ENCODE data around the gene RNF5. TPM values are rescaled to one million over a fixed set of nuclear protein-coding genes. Genes with fewer than 3 reads are reported as not detected.

RNF5 gene
- total RNA-seq, 3 donors from 2014 or later (not counting 1 experiment from before 2014, with no cell fraction given), result 35.1 to 39.2 (median 36.6) TPM

DNA sequence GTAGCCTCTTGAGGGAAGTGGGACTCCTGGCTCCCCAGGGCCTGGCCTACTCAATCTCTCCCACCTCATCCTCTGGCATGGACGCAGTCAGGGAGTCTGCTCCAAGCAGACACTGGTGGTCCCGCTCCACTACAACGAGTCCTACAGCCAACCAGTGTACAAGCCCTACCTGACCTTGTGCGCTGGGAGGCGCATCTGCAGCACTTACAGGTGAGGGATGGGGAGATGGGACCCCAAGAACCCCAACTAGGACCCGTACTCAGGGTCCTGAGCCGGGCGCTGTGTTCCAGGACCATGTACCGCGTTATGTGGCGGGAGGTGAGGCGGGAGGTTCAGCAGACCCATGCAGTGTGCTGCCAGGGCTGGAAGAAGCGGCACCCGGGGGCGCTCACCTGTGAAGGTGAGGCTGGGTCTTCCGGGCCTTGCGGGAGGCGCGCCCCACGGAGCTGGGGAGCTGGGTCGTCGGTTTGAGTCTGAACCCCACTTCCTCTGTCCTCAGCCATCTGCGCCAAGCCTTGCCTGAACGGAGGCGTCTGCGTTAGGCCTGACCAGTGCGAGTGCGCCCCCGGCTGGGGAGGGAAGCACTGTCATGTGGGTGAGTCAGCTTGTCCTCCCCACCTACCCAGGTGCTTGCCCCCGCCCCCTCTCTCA is 11.7 kb upstream of the RNF5 start:
- Mint-ChIP-seq H3K4me3 (no peak overlapping the region), H3K27ac (no peak overlapping the region), H3K27me3 (ENCODE audit: low read depth in 2 of 2) (no peaks in the 10 kb centered on the region), H3K36me3 (no peaks in the 10 kb centered on the region), H3K9me3 (no peaks in the 10 kb centered on the region), H3K4me1 (peaks cover 0 to 4% of the 10 kb centered on the region in 2 donors)
- Histone ChIP-seq H3K4me1 (ENCODE audit: control insufficient read depth, insufficient read depth, low read length) (no peaks in the 10 kb centered on the region), H3K4me3 (ENCODE audit: low read length) (no peak overlapping the region), H3K9me3 (ENCODE audit: control insufficient read depth, insufficient read depth, low read length) (no peaks in the 10 kb centered on the region), H3K27me3 (ENCODE audit: control insufficient read depth, insufficient read depth, low read length) (no peaks in the 10 kb centered on the region), H3K36me3 (ENCODE audit: control insufficient read depth, insufficient read depth, low read length) (peaks cover 25% of the 10 kb centered on the region), H3K27ac (ENCODE audit: low read length) (no peak overlapping the region)
- WGBS (ENCODE audit: insufficient coverage), result 95% methylated on average over 30 of the region's 30 CpGs
- intact Hi-C loops (cut with micrococcal nuclease), result no loop called here
- ATAC-seq (no peak), DNase-seq (no peak)
- TF ChIP-seq, protein P1, sequence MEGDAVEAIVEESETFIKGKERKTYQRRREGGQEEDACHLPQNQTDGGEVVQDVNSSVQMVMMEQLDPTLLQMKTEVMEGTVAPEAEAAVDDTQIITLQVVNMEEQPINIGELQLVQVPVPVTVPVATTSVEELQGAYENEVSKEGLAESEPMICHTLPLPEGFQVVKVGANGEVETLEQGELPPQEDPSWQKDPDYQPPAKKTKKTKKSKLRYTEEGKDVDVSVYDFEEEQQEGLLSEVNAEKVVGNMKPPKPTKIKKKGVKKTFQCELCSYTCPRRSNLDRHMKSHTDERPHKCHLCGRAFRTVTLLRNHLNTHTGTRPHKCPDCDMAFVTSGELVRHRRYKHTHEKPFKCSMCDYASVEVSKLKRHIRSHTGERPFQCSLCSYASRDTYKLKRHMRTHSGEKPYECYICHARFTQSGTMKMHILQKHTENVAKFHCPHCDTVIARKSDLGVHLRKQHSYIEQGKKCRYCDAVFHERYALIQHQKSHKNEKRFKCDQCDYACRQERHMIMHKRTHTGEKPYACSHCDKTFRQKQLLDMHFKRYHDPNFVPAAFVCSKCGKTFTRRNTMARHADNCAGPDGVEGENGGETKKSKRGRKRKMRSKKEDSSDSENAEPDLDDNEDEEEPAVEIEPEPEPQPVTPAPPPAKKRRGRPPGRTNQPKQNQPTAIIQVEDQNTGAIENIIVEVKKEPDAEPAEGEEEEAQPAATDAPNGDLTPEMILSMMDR (IDR thresholded peaks at IDR 0.05), result no peak

DNA sequence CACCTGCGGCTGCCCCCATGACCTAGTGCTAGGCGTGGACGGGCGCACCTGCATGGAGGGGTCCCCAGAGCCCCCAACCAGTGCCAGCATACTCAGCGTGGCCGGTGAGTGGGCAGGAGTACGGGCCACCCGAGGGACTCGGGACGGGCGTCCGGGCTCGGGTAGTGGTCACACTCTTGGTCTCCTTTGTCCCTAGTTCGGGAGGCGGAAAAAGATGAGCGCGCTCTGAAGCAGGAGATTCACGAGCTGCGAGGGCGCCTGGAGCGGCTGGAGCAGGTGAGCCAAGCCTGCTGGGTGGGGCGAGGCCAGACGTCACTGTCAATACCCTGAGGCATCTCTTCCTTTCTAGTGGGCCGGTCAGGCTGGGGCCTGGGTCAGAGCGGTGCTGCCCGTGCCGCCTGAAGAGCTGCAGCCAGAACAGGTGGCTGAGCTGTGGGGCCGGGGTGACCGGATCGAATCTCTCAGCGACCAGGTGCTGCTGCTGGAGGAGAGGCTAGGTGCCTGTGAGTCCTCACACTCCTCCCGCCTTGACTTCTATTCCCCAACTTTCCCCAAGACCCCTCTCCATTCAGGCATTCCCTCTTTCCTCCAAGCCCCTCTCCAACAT is 10.9 kb upstream of the RNF5 start:
- H3K9me3 Mint-ChIP-seq, result no peaks in the 10 kb centered on the region
- no peaks in the 10 kb centered on the region for H3K36me3 Mint-ChIP-seq
- no peak overlapping the region for H3K27ac Mint-ChIP-seq
- H3K4me3 Mint-ChIP-seq, result no peak overlapping the region
- Histone ChIP-seq H3K4me1 (ENCODE audit: control insufficient read depth, insufficient read depth, low read length) (no peaks in the 10 kb centered on the region), H3K4me3 (ENCODE audit: low read length) (no peak overlapping the region), H3K27me3 (ENCODE audit: control insufficient read depth, insufficient read depth, low read length) (no peaks in the 10 kb centered on the region), H3K36me3 (ENCODE audit: control insufficient read depth, insufficient read depth, low read length) (peaks cover 25% of the 10 kb centered on the region), H3K9me3 (ENCODE audit: control insufficient read depth, insufficient read depth, low read length) (no peaks in the 10 kb centered on the region), H3K27ac (ENCODE audit: low read length) (no peak overlapping the region)
- DNase-seq, result no peak
- no peaks in the 10 kb centered on the region for H3K27me3 Mint-ChIP-seq (ENCODE audit: low read depth in 2 of 2)
- 95% methylated on average over 32 of the region's 32 CpGs for WGBS (ENCODE audit: insufficient coverage)
- intact Hi-C loops (cut with micrococcal nuclease), result no loop called here
- TF ChIP-seq, protein P1 (IDR thresholded peaks at IDR 0.05), result no peak
- H3K4me1 Mint-ChIP-seq, result peaks cover 0 to 4% of the 10 kb centered on the region in 2 donors
- no peak for ATAC-seq

DNA sequence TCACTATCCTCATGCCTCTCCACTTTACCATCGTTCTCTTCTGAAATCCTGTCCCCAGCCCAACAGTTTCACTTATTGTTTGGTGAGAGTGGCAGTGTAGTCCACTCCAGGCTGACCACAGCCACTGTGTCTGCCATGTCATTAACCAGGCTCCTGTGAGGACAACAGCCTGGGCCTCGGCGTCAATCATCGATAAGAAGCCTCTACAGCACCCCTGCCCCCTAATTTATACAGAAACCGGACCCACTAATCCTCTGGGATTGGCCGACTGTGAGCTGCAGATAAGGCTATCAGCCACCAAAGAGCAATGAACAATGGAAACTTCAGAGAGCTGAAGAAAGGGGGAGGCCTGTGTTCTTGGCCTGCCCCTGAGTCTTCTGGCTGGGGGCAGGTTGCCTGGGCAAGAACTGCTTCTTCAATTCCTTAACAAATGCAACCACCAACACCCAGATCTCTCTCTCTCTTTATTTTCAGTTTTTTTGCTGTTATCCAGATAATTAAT is 10.4 kb upstream of the RNF5 start:
- Histone ChIP-seq H3K9me3 (ENCODE audit: control insufficient read depth, insufficient read depth, low read length) (no peaks in the 10 kb centered on the region), H3K27ac (ENCODE audit: low read length) (no peak overlapping the region), H3K4me3 (ENCODE audit: low read length) (no peak overlapping the region), H3K4me1 (ENCODE audit: control insufficient read depth, insufficient read depth, low read length) (no peaks in the 10 kb centered on the region), H3K27me3 (ENCODE audit: control insufficient read depth, insufficient read depth, low read length) (no peaks in the 10 kb centered on the region), H3K36me3 (ENCODE audit: control insufficient read depth, insufficient read depth, low read length) (peaks cover 25% of the 10 kb centered on the region)
- DNase-seq (no peak), ATAC-seq (no peak)
- no peaks in the 10 kb centered on the region for H3K36me3 Mint-ChIP-seq
- intact Hi-C loops (cut with micrococcal nuclease), result no loop called here
- H3K27me3 Mint-ChIP-seq (ENCODE audit: low read depth in 2 of 2), result no peaks in the 10 kb centered on the region
- no peak overlapping the region for H3K27ac Mint-ChIP-seq
- H3K4me1 Mint-ChIP-seq, result peaks cover 0 to 6% of the 10 kb centered on the region in 2 donors
- no peak overlapping the region for H3K4me3 Mint-ChIP-seq
- no peaks in the 10 kb centered on the region for H3K9me3 Mint-ChIP-seq
- TF ChIP-seq, protein P1 (IDR thresholded peaks at IDR 0.05), result no peak
- WGBS (ENCODE audit: insufficient coverage), result 100% methylated on average over 6 of the region's 6 CpGs

Measured in natural killer cell (primary cell).